ENCODE data around the gene HPS1.

The HPS1 gene

DNA sequence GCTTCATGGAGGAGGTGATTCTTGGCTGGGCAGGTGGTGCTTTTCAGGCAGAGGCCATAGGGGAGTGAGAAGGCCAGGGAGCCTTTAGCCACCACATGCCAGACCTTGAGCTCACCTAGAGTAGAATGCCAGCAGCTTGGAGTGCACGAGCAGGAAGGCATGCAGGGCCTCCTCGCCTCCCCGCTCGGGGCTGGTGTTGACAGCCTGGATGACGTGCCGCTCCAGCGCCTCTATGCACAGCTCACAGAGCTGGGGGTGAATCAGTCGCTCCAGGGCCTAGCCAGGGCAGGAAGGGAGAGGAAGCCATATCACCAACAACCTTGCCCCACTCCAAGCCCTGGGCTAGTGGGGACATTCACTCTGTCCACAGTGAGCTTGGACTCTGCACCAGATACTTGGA, 15.7 kb downstream of the HPS1 start:
- DNase-seq, result no peak

DNA sequence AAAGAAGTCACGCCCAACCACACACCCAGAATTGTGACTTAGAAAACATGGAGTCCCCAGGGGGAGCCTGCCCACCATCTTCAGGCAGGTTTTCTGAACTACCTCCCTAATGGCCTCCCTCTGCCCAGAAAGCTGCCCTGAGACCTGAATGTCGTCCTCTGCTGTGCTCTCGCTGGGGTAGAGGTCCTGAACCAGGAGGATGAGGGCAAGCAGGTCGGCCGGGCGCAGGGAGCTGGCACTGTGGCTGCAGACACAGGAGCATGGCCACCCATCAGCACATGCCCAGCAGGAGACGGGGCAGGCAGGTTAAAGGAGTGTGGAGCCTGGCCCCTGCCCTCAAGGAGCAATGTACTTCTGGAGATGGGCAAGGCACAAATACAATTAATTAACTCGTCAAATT, 16.3 kb downstream of the HPS1 start:
- no peak for DNase-seq

DNA sequence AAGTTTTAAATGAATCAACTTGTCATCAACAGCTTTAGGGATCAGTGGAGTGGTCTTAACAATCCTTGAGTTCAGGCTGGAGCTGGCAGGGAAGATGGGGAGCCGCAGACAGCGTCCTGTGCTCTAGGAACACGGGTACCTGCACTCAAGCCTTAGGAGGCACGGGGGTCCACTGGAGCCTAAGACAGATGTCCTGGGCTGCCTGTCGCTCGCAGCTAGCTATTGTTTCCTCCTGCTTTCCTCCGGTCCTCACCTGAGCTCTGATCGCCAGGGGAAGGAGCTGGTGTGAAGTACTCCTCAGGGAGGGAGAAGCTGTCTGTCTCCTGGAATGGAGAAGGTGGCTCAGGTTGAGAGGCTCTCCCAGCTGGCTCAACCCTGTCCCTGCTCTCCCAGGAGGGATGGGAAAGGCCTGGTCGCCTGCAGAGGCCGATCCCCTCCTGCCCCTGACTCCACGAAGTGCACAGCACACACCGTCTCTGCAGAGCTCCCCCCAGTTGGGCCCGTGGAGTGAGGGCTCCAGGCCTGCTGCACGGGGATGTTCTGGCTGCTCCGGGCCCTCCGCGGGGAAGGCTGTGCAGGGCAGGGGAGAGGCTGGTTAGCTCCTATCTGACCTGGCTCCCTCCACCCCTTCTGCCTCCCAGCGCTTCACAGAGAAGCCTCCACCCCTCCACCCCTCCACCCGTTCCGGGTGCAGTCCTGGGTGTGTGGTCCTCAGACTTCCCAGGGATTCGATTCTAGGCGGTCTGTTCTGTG, 17.2 kb downstream of the HPS1 start:
- no peak for DNase-seq

DNA sequence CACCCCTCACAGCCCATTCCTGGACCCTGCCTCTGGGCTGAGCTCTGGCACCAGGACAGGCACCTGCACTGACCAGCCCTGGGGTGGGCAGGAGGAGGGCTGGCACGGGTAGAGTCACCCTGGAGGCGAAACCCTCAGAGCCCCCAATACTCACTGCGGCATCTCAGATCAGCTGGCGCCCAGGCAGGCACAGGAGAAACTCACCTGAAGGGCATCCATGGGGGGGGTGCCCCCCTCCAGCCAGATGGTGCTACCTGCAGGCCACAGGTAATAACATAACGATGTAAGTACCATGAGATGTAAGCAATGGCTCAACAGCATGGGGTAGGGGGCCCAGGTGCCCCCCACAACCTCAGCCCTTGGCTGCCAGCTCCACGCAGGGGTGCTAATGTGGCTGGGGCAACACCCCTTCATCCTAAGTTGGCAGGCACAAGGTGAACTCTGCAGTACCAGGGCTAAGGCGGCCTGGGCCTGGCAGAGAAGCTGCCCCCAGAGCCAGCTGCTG, 19.7 kb downstream of the HPS1 start:
- no peak for DNase-seq

DNA sequence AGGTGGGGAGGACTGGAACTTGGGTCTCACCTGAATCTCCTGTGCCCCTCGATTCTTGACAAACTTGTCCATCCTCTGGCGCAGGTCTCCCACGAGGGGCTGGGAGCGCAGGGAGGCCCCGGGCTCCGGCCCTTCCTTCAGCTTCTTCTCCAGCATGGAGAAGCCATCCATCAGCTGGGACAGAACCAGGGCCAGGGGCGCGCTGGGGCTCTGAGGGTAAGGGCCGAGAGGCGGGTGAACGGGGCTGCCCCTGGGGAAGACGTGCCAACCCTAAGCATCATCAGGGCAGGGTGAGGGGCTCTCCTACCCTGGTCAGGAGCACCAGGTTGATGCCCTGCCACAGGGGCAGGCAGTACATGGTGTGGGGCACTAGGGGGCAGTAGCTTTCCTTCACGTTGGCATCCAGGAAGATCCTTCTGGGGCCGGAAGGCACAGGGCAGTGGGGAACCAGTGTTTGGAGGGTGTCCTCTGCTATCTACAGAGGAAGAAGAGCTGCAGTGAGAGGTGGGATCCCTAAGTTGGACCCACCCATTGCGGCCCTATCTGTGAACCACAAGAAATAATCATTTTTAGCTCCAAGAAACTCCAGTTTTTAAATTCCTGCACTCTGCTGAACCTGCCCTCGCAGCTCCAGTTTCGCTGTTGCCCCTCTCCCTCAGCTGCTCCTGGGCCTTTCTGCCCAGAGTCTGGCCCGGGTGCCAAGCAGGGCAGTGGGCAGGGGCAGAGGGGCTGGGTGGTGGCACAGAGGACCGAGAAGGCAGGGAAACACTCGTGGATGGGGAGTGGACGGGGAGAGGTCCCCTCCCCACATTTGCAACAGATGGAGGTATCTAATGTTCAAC, 21.0 kb downstream of the HPS1 start:
- DNase-seq, result peak; percentile 65

DNA sequence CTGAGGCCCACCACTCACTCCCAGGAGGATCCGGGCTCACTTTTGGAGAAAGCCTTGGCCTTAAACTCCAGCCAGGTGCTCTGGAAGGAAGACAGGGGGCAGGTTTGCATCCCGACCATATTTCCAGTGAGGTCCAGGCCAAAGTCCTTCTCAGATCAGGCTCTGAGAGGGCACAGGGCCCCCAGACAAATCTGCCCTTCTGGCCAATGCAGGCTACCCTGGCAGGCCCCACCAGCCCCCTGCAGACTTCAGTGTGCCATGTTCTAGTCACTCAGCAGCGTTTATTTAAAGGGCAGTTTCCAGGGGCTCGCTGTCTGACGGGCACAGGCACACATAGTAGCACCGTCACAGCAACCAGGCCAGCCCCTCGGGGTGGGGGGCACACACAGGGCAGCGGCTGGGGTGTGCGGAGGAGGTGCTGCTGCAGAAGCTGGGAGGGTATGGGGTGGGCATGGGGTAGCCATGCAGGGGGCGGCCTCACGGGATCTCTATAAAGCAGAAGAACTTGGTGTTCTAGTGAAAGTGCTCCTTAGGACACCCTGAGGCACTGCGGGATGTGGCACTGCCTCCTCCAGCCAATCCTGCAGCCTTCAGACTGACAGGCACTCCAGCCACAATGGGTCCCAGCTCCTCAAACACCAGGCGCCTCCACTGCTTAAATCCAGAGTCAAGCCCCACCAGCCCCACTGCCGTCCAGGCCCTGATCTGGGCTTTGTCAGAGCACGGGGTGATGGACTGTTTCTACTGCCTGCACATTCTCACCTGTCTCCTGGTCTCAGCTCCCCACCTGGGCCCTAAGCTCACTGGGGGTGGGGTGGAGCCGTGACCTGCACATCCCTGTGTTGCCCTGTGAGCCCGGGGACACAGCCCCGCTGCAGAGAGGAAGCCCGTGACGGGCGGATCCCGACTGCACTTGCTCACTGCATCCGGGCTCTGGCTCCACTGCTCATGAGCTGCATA, 22.2 kb downstream of the HPS1 start:
- DNase-seq, result no peak

DNA sequence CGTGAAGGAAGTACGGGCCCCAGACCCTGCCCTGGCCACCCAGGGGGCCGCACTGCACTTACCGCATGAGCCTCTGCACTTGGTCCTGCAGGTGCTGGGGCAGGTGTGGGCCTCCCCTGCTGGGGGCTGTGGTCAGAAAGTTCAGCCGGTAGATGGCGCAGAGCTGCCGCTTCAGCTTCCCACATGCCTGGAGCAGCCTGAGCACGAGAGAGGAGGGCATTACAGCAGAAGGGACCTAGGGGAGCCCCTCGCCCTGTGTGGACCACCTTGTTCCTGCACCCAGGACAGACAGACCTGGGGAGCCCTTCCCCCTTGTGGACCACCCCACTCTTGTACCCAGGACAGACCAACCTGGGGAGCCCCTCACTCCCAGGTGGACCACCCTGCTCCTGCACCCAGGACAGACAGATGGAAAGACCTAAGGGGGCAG, 23.0 kb downstream of the HPS1 start:
- DNase-seq, result peak; percentile 68

DNA sequence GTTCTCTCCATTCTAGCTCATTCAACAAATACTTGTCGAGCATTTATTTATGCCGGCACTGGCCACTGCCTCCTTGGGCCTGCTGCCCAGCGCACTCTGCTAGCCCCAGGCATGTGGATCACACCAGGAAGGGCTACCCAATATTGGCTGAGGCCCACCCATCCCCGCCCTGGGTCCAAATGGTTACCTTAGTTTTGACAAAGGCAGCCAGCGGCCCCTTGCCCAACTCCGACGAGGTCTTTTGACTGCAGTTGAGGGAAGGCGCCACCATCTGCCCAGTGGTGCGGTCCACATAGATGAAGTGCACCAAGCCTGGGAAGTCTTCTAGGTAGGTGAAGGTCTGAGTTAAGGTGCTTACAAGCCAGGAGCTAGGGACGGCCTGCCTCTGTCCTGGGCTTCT, 24.6 kb downstream of the HPS1 start:
- no peak for DNase-seq

DNA sequence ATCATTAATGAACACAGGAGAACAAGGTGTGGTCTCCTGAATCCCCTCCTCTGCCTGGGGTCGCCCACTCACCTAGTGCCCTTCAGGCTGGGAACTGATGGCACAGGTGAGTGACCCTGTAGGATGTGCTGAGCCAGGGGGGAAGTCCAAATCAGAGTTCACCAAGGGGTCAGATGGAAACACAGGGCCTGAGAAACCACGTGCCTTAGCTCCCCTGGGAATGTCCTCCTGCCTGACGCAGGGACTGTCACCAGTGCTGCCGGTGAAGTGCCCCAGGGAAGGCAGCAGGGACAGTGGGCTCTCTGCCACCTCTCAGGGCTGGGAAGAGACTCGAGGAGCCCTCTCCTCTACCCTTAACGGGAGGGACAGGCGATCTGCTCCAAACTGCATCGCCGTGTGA, 25.9 kb downstream of the HPS1 start:
- no peak for DNase-seq

DNA sequence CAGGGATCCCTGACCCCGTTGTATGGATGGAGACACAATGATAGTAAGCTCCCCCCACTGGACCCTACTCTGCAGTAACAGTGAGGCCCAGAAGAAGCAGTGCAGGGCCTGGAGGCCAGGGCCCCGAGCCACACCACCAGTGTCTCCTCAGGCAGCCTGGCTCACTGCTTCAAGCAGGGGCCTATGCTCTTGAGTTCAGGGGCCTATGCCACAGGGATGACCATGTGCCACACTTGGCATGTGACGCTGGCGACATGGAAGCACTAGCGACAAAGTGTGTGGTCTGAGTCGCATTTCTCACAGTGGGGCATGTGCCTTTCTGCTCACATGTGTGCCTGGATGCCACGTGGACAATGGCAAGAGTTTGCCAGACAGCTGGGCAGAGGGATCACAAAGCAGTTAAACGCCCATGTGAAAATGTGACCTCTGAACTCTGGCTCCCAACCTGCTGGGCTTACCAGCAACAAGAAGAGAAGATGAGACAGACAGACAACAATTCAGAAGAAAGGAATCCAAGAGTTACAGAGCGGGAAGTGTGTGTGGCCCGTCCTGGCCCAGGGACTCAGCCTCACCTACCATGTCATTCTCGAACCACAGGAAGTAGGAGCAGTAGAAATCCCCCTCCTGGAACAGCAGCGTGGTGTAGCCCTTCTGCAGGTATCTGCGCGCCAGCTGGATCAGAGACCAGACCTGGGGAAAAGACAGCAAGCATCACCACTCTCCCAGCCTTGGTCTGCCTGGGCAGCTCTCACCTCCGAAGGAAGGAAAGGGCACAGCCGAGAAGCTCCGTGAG, 27.1 kb downstream of the HPS1 start:
- DNase-seq, result no peak

DNA sequence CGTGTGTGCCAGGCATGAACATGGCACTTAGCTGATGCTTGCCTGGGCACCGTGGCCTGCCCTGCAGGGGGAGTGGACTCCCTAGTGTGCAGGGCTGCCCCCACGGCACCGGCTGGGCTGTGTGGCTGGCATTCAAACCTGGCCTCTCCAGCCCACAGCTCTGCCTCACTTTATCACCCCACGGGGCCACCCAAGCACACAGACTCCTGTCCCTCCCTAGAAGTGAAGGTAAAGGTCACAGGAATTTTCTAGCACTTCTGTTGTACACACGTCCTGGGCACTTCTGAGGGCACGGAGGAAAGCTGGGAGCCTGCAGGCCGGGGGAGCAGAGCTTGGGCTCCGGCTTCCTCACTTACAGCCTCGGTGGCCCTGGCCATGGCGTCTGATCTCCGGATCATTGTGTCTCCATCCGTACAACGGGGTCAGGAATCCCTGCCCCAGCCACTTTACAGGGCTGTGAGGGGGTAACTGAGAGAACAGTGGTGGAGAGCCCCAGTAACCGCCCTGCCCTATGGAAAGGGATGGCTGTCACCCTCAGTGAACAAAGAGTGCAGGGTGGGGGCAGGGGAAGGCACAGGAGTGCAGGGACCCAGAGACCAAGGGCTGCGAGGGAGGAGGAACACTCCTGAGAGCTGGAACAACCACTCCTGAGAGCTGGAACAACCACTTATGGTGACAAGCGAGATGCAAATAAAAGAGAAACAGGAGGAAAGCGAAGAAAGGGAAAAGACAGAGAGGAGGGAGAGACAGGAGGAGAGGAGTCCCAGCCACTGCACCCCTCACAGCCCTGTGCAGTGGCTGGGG, 27.9 kb downstream of the HPS1 start:
- DNase-seq, result no peak

DNA sequence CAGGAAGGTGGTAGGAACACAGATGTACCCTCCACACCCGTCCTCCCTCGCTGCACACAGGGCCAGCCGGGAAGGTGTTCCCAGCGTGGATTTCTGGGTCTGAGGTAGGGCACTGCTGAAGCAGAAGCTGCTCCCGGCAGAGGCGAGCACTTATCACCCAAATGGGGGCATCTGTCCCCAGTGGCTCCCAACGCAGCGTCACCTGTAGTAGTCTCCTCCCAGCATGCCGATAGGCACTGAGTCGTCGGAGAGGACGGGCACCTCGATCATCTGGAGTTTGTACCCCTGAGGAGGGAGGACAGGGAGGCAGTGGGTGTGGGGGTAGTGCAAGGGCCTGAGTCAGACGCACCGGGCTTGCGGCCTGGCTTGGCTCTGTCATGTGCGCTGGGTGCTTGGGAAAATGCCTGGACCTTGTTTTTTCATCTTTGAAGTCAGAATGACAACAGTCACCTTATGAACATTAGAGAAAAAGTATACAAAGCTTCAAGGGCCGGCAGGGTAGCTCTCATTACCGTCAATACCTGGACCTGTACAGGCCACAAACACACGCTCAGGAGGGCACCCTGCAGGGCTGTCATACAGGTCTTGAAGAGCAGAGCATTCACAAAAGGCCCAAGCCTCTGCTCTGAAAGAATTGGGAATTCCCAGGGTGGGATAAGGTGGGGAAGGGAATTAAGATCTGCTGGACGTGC, 28.6 kb downstream of the HPS1 start:
- no peak for DNase-seq

DNA sequence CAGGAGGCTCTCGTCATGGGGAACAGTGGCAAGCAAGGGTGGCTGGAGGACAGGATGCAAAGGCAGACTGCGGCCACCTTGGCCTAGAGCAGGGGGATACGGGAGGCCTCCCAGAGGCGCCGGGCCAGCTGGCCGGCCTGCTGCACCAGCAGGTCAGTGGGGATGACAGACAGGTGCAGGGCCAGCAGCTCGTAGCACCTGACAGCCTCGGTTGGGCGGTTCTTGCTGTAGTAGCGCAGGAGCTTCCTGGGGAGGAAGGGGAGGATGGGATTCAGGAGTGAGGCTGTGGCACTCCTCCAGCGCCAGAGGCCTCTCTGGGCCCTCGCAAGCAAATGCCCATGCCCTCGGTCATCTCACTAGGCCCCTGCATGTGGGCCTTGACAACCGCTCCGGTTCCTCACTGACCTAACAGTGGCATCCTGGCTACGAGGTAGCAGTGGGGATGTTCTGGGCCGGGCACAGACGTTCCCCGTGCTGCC, 29.2 kb downstream of the HPS1 start:
- no peak for DNase-seq

DNA sequence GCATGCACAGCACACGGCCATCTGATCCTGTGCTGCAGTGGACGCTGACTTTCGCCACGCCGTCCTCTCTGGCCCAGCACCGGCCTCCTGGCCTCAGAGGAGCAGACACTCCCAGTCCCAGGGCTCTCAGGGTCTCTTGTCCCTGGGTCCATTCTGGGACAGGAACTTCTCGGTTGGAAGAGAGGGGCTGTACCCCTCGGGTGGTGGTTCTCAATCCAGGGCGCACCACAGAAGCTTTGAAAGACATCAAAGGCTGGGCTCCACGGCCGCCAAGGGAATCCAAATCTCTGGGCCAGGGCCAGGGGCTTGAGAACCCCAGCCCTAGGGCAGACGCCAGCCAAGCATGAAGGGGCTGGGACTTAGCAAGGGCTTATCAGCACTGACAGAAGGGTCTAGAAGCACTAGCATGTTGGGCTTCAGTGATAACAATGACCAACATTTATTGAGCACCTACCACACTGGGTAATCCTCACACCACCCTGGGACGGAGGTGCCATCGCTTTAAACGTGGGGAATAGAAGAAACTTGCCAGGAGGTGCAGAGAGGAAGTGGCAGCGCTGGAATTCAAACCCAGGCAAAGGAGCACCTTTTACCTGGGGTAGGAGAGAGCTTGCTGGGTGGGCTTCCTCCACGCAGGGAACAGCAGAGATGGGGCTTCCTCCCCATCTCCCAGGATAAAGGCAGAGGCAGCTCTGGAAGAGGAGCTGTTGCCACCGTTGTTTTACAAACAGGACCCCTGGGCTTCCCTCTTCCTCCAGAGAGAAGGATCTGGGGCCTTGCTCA, 29.9 kb downstream of the HPS1 start:
- DNase-seq, result no peak

DNA sequence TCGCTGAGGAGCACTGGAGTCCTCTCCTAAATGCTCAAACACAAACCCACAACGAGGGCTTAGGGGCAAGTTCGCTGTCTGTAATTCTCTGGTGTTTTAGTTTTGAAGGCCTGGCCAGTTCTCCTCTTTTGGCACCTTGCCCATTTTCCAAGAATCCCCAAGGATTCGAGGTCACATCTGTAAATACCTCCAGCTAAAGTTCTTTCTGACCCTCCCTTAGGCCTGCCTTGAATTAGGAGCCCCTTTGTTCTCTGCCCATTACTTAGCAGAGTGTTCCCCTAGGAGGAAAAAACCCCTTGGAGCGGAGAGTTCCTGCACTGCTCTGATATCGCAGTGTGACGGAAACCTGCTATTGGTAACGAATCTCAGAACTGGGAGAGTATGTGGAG, 31.0 kb downstream of the HPS1 start:
- peak; percentile 30 for DNase-seq

DNA sequence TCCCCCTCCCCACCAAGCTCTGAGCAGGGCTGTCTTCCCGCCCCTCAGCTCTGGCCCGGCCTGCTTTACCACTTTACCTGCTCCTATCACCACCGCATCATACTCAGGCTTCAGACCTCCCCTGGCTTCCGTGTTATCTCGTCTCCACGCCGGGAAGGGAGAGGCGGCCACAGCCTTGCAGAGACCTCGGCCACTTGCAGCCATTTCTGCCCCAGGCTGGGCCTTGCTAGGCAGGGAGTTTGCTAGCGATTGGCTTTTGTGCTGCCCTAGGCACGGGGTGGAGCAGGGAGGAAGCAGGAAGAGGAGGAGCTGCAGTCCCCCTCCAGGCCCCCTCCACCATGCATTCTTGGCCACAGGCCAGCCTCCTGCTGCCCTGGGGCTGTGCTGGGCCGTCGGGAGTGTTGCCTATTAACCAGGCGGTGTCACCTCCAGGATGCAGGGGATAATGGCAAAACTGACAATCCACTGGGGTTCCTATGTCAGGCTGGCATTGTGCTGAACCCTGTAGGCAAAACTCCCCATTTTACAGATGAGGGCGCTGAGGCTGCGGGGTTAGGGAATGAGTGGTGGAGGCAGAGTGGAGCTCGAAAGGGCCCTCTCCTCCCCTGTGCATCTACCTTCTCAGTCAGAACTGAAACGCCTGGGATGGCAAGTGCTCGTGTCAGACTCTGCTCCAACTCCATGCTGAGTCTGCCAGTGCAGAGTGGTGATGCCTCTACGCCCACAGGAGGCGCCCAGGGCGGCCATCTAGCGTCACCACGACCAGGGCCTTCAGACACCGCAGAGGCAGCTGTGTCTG, 31.6 kb downstream of the HPS1 start, which contains the start of gene PYROXD2:
PYROXD2 (minus strand) TSS at position 251 of the 799 bp plus-strand sequence; CDS start at position 204, 47 bp downstream.
- peak; percentile 91 for DNase-seq

DNA sequence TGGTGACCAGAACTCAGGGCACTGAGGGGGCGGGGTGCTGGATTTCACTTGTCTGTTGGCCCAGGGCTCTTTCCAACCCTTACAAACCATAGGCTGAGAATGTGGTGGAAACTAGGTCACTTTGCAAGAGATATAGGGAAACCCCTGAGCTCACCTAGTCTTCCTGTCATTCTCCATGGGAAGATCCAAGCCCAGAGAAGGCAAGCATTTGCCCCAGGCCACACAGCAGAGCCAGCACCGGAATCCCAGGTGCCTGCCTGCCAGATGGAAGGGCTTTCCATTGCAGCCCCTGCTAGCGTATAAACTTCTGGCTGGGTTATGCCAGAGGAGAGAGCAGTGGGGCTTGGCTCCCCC, 32.2 kb downstream of the HPS1 start:
- DNase-seq, result no peak

DNA sequence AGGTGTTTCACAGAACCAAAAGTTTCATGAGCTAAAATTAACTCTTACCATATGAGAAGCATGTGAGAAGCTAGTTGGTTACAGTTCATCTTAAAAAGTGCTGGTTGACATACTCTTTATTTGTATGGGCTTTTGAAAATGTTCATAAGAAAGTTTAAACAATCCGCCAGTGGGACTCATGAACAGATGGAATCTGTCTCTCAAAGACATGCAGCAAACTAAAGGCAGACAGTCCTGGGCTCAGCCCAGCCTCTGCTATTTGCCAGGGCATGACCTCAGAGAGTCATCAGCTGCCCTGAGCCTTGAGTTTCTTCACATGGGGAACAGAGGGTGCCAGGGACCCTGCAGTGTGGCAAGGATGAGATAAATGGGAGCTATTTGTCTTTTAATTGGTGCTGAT, 35.0 kb downstream of the HPS1 start:
- DNase-seq, result no peak

DNA sequence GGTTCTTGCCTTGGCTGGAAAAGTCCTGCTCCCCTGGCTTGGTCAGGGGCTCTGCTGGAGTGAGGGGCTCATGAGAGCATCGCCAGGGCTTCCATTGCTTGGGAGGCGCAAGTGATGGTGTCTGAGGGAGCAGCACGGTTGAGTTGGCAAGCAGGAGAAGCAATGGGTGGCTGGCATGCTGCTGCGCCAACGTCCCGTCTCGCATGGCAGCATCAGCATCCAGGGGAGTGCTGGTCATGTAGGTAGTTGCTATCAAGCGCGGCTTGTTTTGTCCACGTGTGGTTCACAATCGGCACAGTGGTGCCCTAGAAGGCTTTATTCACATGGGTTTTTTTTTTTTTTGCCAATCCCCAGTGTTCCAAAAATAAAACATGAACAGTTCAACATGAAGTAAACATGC, 35.6 kb downstream of the HPS1 start:
- no peak for DNase-seq

Data from NCI-H82 (cell line).